ENCODE data around the gene DEPDC5. TPM values are rescaled to one million over a fixed set of nuclear protein-coding genes. Genes with fewer than 3 reads are reported as not detected.
"Not testable (repeated sequence)": the region's sequence is repeated elsewhere in the genome, so short reads cannot be mapped to it uniquely, and the experiment has no call there.

DEPDC5 gene
- total RNA-seq, 4 donors from 2014 or later = 6.6 to 12.2 (median 10.4) TPM

DNA sequence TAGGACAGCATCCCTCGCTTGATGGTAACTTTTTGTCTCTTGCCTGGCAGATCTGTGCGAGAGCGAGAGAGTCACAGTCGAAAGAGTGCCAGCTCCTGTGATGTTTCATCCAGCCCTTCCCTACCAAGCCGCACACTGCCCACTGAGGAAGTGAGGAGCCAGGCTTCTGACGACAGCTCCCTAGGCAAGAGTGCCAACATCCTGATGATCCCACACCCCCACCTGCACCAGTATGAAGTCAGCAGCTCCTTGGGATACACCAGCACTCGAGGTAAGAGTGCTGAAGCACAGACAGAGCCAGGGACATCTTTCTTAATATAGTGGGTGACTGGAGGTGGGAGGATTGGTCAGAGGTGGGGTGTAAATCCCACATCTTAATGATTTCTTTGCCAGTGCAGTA lies 61.1 kb downstream of the DEPDC5 start:
- intact Hi-C loops (cut with DNase I; ENCODE audit: low total_unique reads) (no loop called here), in situ Hi-C loops (cut with MboI; ENCODE audit: low sequenced_read_pairs in 4 of 4) (no loop called here)
- Histone ChIP-seq H3K36me3 (peaks cover 0 to 85% of the 10 kb centered on the region in 2 donors), H3K4me1 (no peaks in the 10 kb centered on the region), H3K27ac (no peak overlapping the region), H3K27me3 (no peaks in the 10 kb centered on the region), H3K9me3 (no peaks in the 10 kb centered on the region), H3K4me3 (no peak overlapping the region)
- DNase-seq (no peak), ATAC-seq (no peak)
- TF ChIP-seq POLR2A (IDR thresholded peaks at IDR 0.05) = no peak
- TF ChIP-seq, protein P1, sequence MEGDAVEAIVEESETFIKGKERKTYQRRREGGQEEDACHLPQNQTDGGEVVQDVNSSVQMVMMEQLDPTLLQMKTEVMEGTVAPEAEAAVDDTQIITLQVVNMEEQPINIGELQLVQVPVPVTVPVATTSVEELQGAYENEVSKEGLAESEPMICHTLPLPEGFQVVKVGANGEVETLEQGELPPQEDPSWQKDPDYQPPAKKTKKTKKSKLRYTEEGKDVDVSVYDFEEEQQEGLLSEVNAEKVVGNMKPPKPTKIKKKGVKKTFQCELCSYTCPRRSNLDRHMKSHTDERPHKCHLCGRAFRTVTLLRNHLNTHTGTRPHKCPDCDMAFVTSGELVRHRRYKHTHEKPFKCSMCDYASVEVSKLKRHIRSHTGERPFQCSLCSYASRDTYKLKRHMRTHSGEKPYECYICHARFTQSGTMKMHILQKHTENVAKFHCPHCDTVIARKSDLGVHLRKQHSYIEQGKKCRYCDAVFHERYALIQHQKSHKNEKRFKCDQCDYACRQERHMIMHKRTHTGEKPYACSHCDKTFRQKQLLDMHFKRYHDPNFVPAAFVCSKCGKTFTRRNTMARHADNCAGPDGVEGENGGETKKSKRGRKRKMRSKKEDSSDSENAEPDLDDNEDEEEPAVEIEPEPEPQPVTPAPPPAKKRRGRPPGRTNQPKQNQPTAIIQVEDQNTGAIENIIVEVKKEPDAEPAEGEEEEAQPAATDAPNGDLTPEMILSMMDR (IDR thresholded peaks at IDR 0.05 in 4 of 5, conservative IDR thresholded peaks at IDR 0.05 in 1 of 5) = no peak

DNA sequence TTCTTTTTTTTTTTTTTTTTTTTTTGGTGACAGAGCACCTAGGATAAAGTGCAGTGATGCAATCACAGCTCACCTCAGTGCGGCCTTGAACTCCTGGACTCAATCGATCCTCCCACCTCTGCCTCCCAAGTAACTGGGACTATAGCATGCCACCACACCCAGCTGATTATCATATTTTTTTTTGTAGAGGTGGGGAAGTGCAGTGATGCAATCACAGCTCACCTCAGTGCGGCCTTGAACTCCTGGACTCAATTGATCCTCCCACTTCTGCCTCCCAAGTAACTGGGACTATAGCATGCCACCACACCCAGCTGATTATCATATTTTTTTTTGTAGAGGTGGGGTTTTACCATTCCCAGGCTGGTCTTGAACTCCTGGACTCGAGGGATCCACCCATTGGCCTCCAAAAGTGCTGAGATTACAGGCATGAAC lies 61.6 kb downstream of the DEPDC5 start:
- H3K36me3 ChIP-seq = peaks cover 0 to 85% of the 10 kb centered on the region in 2 donors
- in situ Hi-C loops (cut with MboI; ENCODE audit: low sequenced_read_pairs in 4 of 4); H3K27ac ChIP-seq; DNase-seq; H3K27me3 ChIP-seq; H3K4me3 ChIP-seq; intact Hi-C loops (cut with DNase I; ENCODE audit: low total_unique reads); ATAC-seq; H3K4me1 ChIP-seq; H3K9me3 ChIP-seq: not testable (repeated sequence)

DNA sequence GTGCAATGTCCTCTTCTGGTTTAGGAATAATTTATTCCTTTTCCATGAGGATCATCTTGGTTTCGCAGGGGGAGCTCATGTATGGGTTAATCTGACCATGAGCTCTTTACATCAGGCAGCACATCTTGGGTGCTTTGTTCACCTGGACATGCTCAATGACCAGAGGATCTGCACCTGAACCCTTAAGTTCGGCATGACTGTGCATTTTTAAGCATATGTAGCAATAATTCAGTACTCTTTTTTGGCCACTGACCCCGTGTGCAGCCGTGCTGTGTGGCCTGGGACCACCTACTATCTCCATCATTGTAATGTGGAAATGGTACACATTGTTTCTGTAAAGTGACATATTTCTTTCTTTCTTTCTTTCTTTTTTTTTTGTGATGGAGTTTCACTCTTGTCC lies 62.9 kb downstream of the DEPDC5 start:
- Histone ChIP-seq H3K27ac (no peak overlapping the region), H3K27me3 (no peaks in the 10 kb centered on the region), H3K36me3 (peaks cover 0 to 85% of the 10 kb centered on the region in 2 donors), H3K4me3 (no peak overlapping the region), H3K9me3 (no peaks in the 10 kb centered on the region), H3K4me1 (no peaks in the 10 kb centered on the region)
- DNase-seq (no peak), ATAC-seq (no peak)
- intact Hi-C loops (cut with DNase I; ENCODE audit: low total_unique reads) = no loop called here
- in situ Hi-C loops (cut with MboI; ENCODE audit: low sequenced_read_pairs in 4 of 4) = no loop called here
- TF ChIP-seq, protein P1 (IDR thresholded peaks at IDR 0.05 in 4 of 5, conservative IDR thresholded peaks at IDR 0.05 in 1 of 5) = no peak
- TF ChIP-seq POLR2A (IDR thresholded peaks at IDR 0.05) = no peak

DNA sequence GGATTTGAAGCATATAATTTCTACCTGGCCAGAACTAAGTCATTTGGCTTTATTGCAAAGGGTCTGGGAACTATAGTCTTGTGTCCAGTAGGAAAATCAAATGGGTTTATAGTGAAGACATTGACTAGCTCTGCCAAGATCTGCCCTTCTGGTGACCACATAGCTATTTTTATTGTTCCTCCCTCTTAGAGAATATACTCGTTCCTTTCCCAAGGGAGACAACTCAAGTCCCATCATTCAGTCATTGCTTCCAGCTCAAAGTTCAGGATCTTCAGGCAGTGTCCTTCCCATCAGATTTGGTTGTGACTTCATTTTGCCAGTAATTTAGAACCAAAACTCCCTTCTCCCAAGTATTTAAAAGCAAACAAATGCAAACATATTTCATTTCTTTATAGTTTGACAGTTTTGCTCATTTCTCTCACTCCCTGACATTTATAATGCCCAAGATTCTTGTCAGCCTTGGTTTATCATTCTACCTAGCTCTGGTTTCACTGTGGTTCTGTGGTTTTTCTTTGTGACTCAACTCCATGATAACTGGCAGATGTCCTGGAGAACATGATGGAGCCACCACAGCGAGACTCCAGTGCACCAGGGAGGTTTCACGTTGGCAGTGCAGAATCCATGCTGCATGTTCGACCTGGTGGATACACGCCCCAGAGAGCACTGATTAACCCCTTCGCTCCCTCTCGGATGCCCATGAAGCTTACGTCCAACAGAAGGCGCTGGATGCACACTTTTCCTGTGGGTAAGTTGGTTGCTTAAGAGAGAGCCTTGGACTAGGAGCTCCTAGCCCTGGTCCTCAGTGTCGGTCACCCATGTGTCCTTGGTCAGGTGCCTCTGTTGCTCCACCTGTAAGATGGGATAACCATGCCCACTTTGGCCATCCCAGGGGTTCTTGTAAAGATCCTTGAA lies 64.9 kb downstream of the DEPDC5 start:
- no peak for TF ChIP-seq POLR2A (IDR thresholded peaks at IDR 0.05)
- TF ChIP-seq, protein P1 (IDR thresholded peaks at IDR 0.05 in 4 of 5, conservative IDR thresholded peaks at IDR 0.05 in 1 of 5) = no peak
- in situ Hi-C loops (cut with MboI; ENCODE audit: low sequenced_read_pairs in 4 of 4) = no loop called here
- H3K4me3 ChIP-seq = no peak overlapping the region

DNA sequence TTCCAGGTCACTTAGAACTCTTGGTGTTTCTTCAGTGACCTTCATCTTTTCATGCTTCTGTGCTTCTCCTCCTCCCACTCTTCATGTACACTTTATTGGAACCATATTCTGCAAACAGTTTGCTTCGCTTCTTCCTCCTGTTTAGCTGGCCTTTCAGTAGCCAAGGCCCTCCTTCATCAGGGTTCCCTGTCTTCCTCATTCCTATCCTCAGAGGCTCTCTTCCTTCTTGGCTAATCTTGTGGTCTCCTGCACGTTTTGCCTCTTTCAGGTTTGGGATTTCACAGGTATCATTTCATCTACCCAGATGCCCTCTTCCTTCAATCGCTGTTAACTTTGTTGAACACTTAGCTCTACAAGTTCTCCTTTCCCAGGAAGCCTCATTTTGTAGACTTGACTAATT lies 66.8 kb downstream of the DEPDC5 start:
- no peak overlapping the region for H3K27ac ChIP-seq
- intact Hi-C loops (cut with DNase I; ENCODE audit: low total_unique reads) (no loop called here), in situ Hi-C loops (cut with MboI; ENCODE audit: low sequenced_read_pairs in 4 of 4) (no loop called here)
- no peaks in the 10 kb centered on the region for H3K9me3 ChIP-seq
- TF ChIP-seq, protein P1 (IDR thresholded peaks at IDR 0.05 in 4 of 5, conservative IDR thresholded peaks at IDR 0.05 in 1 of 5) = no peak
- no peak for TF ChIP-seq POLR2A (IDR thresholded peaks at IDR 0.05)
- H3K4me1 ChIP-seq = no peaks in the 10 kb centered on the region
- H3K36me3 ChIP-seq = peaks cover 0 to 75% of the 10 kb centered on the region in 2 donors
- DNase-seq (no peak), ATAC-seq (no peak)
- H3K4me3 ChIP-seq = no peak overlapping the region
- H3K27me3 ChIP-seq = no peaks in the 10 kb centered on the region

More for the DNA sequence above, 64.9 kb downstream of the DEPDC5 start:
- ATAC-seq = no peak
- Histone ChIP-seq H3K36me3 (peaks cover 0 to 90% of the 10 kb centered on the region in 2 donors), H3K27me3 (no peaks in the 10 kb centered on the region), H3K4me1 (no peaks in the 10 kb centered on the region), H3K9me3 (no peaks in the 10 kb centered on the region), H3K27ac (no peak overlapping the region)
- intact Hi-C loops (cut with DNase I; ENCODE audit: low total_unique reads) = no loop called here
- no peak for DNase-seq

Measured in gastrocnemius medialis (tissue), 4 donors.